ENCODE measurements around the gene COL23A1. TPM values are rescaled to one million over a fixed set of nuclear protein-coding genes. Genes with fewer than 3 reads are reported as not detected.

The COL23A1 gene
- total RNA-seq, 1 experiment from 2014 or later = 0.18 TPM

GRCh38 chr5:178286226-178287090 lies 303.7 kb downstream of the COL23A1 start:
- ChIA-PET POLR2A (no interaction called here), CTCF (no interaction called here)
- no peak overlapping the region for H3K27ac Mint-ChIP-seq (ENCODE audit: unreplicated experiment)
- Histone ChIP-seq H3K4me1 (peaks cover 4% of the 10 kb centered on the region; the same call in 1 of the 2 replicates), H3K36me3 (ENCODE audit: control insufficient read depth, insufficient read depth, low read length) (no peaks in the 10 kb centered on the region), H3K4me3 (ENCODE audit: low read depth, low read length) (no peak overlapping the region), H3K27me3 (replicated peaks; ENCODE audit: control insufficient read depth, insufficient read depth, low read length) (no peaks in the 10 kb centered on the region), H3K9me3 (peaks cover 13% of the 10 kb centered on the region)
- peaks cover 8% of the 10 kb centered on the region for H3K4me1 Mint-ChIP-seq (ENCODE audit: low read depth, unreplicated experiment)
- no peak for TF ChIP-seq CTCF (IDR thresholded peaks at IDR 0.05; ENCODE audit: insufficient read depth in 1 of 2, low read depth in 1 of 2, low read length in 1 of 2, severe bottlenecking in 1 of 2, unreplicated experiment in 1 of 2)
- intact Hi-C loops (cut with micrococcal nuclease; ENCODE audit: unreplicated experiment) = no loop called here
- BruUV-seq (replicated peaks) = no TSS peak
- H3K27me3 Mint-ChIP-seq (ENCODE audit: insufficient read depth, unreplicated experiment) = peaks cover 10% of the 10 kb centered on the region
- no peak overlapping the region for H3K4me3 Mint-ChIP-seq (ENCODE audit: unreplicated experiment)
- peaks cover 10% of the 10 kb centered on the region for H3K9me3 Mint-ChIP-seq (ENCODE audit: unreplicated experiment)
- H3K36me3 Mint-ChIP-seq (ENCODE audit: insufficient read depth, unreplicated experiment) = no peaks in the 10 kb centered on the region
- DNase-seq = no peak

- H3K9me3 Mint-ChIP-seq (ENCODE audit: unreplicated experiment) = peaks cover 10% of the 10 kb centered on the region
- TF ChIP-seq CTCF (IDR thresholded peaks at IDR 0.05; ENCODE audit: insufficient read depth in 1 of 2, low read depth in 1 of 2, low read length in 1 of 2, severe bottlenecking in 1 of 2, unreplicated experiment in 1 of 2) = no peak
- POLR2A ChIA-PET = no interaction called here
- H3K4me1 Mint-ChIP-seq (ENCODE audit: low read depth, unreplicated experiment) = peaks cover 8% of the 10 kb centered on the region
- H3K27me3 ChIP-seq (replicated peaks; ENCODE audit: control insufficient read depth, insufficient read depth, low read length) = no peaks in the 10 kb centered on the region
- peaks cover 4% of the 10 kb centered on the region; the same call in 1 of the 2 replicates for H3K4me1 ChIP-seq
- no peak overlapping the region for H3K27ac Mint-ChIP-seq (ENCODE audit: unreplicated experiment)
- no peaks in the 10 kb centered on the region for H3K36me3 Mint-ChIP-seq (ENCODE audit: insufficient read depth, unreplicated experiment)
- intact Hi-C loops (cut with micrococcal nuclease; ENCODE audit: unreplicated experiment) = no loop called here
- CTCF ChIA-PET = no interaction called here
- no peak for DNase-seq
- H3K4me3 ChIP-seq (ENCODE audit: low read depth, low read length) = no peak overlapping the region
- no peak overlapping the region for H3K4me3 Mint-ChIP-seq (ENCODE audit: unreplicated experiment)
- H3K36me3 ChIP-seq (ENCODE audit: control insufficient read depth, insufficient read depth, low read length) = no peaks in the 10 kb centered on the region
- peaks cover 13% of the 10 kb centered on the region for H3K9me3 ChIP-seq
- H3K27me3 Mint-ChIP-seq (ENCODE audit: insufficient read depth, unreplicated experiment) = peaks cover 6% of the 10 kb centered on the region
- BruUV-seq (replicated peaks) = no TSS peak
Measured at GRCh38 chr5:178285399-178286225, 304.6 kb downstream of the COL23A1 start.

GRCh38 chr5:178284996-178285395 lies 305.2 kb downstream of the COL23A1 start:
- no peak overlapping the region for H3K27ac Mint-ChIP-seq (ENCODE audit: unreplicated experiment)
- H3K4me3 ChIP-seq (ENCODE audit: low read depth, low read length) = no peak overlapping the region
- no peak overlapping the region for H3K4me3 Mint-ChIP-seq (ENCODE audit: unreplicated experiment)
- peaks cover 10% of the 10 kb centered on the region for H3K9me3 Mint-ChIP-seq (ENCODE audit: unreplicated experiment)
- H3K36me3 Mint-ChIP-seq (ENCODE audit: insufficient read depth, unreplicated experiment) = peaks cover 4% of the 10 kb centered on the region
- ChIA-PET POLR2A (no interaction called here), CTCF (no interaction called here)
- peaks cover 13% of the 10 kb centered on the region for H3K9me3 ChIP-seq
- no peaks in the 10 kb centered on the region for H3K27me3 ChIP-seq (replicated peaks; ENCODE audit: control insufficient read depth, insufficient read depth, low read length)
- peaks cover 4% of the 10 kb centered on the region; the same call in 1 of the 2 replicates for H3K4me1 ChIP-seq
- H3K36me3 ChIP-seq (ENCODE audit: control insufficient read depth, insufficient read depth, low read length) = no peaks in the 10 kb centered on the region
- H3K4me1 Mint-ChIP-seq (ENCODE audit: low read depth, unreplicated experiment) = peaks cover 8% of the 10 kb centered on the region
- BruUV-seq (replicated peaks) = no TSS peak
- DNase-seq = no peak
- intact Hi-C loops (cut with micrococcal nuclease; ENCODE audit: unreplicated experiment) = no loop called here
- H3K27me3 Mint-ChIP-seq (ENCODE audit: insufficient read depth, unreplicated experiment) = peaks cover 6% of the 10 kb centered on the region
- TF ChIP-seq CTCF (IDR thresholded peaks at IDR 0.05; ENCODE audit: insufficient read depth in 1 of 2, low read depth in 1 of 2, low read length in 1 of 2, severe bottlenecking in 1 of 2, unreplicated experiment in 1 of 2) = no peak

Measured in Caco-2 (cell line).